Endothelial cell of umbilical vein (primary cell): ENCODE measurements around the gene NUDT8. TPM values are rescaled to one million over a fixed set of nuclear protein-coding genes. Genes with fewer than 3 reads are reported as not detected.

Experiments used
- BruUV-seq: library from RNA; stranded (reverse); fragments of 400-500 nt; replicated peaks from 2 replicates; lab custom pipeline; 2021; lab: Mats Ljungman, UMichigan
- CTCF ChIA-PET: fragments of 300-600, 350-600 bp; sonication (Branson Sonifier 250); formaldehyde crosslinking; loops from one replicate; lab custom pipeline; 2021; ENCODE audit warnings: antibody characterized with exemption, inconsistent platforms; lab: Charles Lee
- POLR2A ChIA-PET: fragments of 300-600, 350-600 bp; sonication (Branson Sonifier 250); formaldehyde crosslinking; loops from one replicate; lab custom pipeline; 2021; ENCODE audit warnings: antibody characterized with exemption, inconsistent platforms; lab: Charles Lee
- DNase-seq: peaks from one replicate; pipeline ENCODE4 v3.0.0-alpha.2; 2011; ENCODE audit warnings: low read depth, low spot score
- FAIRE-seq: peaks from 2 replicates; lab custom pipeline; 2011; peaks lifted over from hg19 to GRCh38; lab: Jason Lieb, UNC
- H2AFZ ChIP-seq: 2 replicates; pipeline ENCODE4 v1.6.0; 2012; ENCODE audit warnings: low read depth, low read length, control low read depth, inconsistent platforms
- H3K27ac ChIP-seq: 2 replicates; pipeline ENCODE4 v1.5.1; 2011; ENCODE audit warnings: low read depth, mild to moderate bottlenecking, control low read depth, low read length, moderate library complexity; ENCODE audit not compliant: insufficient read depth
- H3K27me3 ChIP-seq, 2 experiments: 2 replicates each; pipeline versions ENCODE4 v1.6.0 to v1.6.1; 2011; ENCODE audit warnings: low read length in 2 of 2, mixed read lengths in 1 of 2; ENCODE audit not compliant: control insufficient read depth in 2 of 2, insufficient read depth in 2 of 2
- H3K36me3 ChIP-seq, 2 experiments: 2 replicates in 1 of 2; 3 replicates in 1 of 2; pipeline ENCODE4 v1.5.1; 2011; ENCODE audit warnings: low read length in 2 of 2, mild to moderate bottlenecking in 1 of 2, moderate library complexity in 1 of 2; ENCODE audit not compliant: control insufficient read depth in 2 of 2, insufficient read depth in 2 of 2; ENCODE audit errors: extremely low read depth in 1 of 2
- H3K4me1 ChIP-seq: 3 replicates; pipeline ENCODE4 v1.5.1; 2011; ENCODE audit warnings: mild to moderate bottlenecking, low read length; ENCODE audit not compliant: control insufficient read depth, insufficient read depth; ENCODE audit errors: extremely low read depth
- H3K4me2 ChIP-seq: 2 replicates; pipeline ENCODE4 v1.6.1; 2011; ENCODE audit warnings: low read length, control low read depth, mixed read lengths; ENCODE audit not compliant: insufficient read depth
- H3K4me3 ChIP-seq, 3 experiments: fragments of 200-600 bp in 1 of 3; sonication (generic), shearing (Covaris generic) in 1 of 3; replicated peaks in 1 of 3; 2 replicates each; pipeline ENCODE4 v1.5.1; 2011 to 2016; ENCODE audit warnings: control low read depth in 3 of 3, low read length in 3 of 3, mild to moderate bottlenecking in 2 of 3, inconsistent platforms in 1 of 3, low read depth in 1 of 3, moderate library complexity in 1 of 3; ENCODE audit not compliant: insufficient read depth in 1 of 3
- H3K79me2 ChIP-seq: 2 replicates; pipeline ENCODE4 v1.6.0; 2012; ENCODE audit warnings: low read length, inconsistent platforms; ENCODE audit not compliant: control insufficient read depth, insufficient read depth
- H3K9ac ChIP-seq: replicated peaks from 2 replicates; pipeline ENCODE3; 2011; ENCODE audit warnings: low read length, control low read depth; ENCODE audit not compliant: insufficient read depth; ENCODE audit errors: extremely low read depth
- H3K9me1 ChIP-seq: replicated peaks from 3 replicates; pipeline ENCODE4 v1.6.0; 2011; ENCODE audit warnings: mild to moderate bottlenecking, low read length; ENCODE audit not compliant: control insufficient read depth, insufficient read depth; ENCODE audit errors: extremely low read depth
- H3K9me3 ChIP-seq: replicated peaks from 2 replicates; pipeline ENCODE4 v1.5.1; 2012; ENCODE audit warnings: low read length, inconsistent platforms; ENCODE audit not compliant: control insufficient read depth, insufficient read depth
- H4K20me1 ChIP-seq: replicated peaks from 2 replicates; pipeline ENCODE3; 2011; ENCODE audit warnings: mild to moderate bottlenecking, low read length; ENCODE audit not compliant: control insufficient read depth, insufficient read depth; ENCODE audit errors: extremely low read depth
- FOS ChIP-seq: IDR thresholded peaks from 2 replicates; pipeline ENCODE4 v1.6.1; 2011; ENCODE audit warnings: mild to moderate bottlenecking, low read length, moderate library complexity, borderline replicate concordance; ENCODE audit not compliant: insufficient read depth
- MAX ChIP-seq: IDR thresholded peaks from 2 replicates; pipeline ENCODE4 v1.6.1; 2011; ENCODE audit not compliant: insufficient read depth, insufficient read length
- dilution Hi-C: fragments of 300-500 bp; cut with MboI; formaldehyde crosslinking; loops from one replicate; pipeline ENCODE4 v1.15.0; 2019; ENCODE audit warnings: low sequenced_read_pairs; ENCODE audit not compliant: extremely low pct_ligation_motif_present
- intact Hi-C: fragments of 100-400 bp; cut with micrococcal nuclease; formaldehyde crosslinking; loops from one replicate; pipeline ENCODE4 v1.10.0; 2022
- polyA plus RNA-seq, 4 experiments: library from polyadenylated mRNA; depleted of rRNA in 3 of 4; stranded (reverse) in 3 of 4; unstranded in 1 of 4; fragments of >200 nt; gene quantifications; 2 replicates each; pipeline versions ENCODE4 v1.2.1 to v1.2.3, GENCODE V29; 2011 to 2012; ENCODE audit warnings: missing spikeins in 1 of 4
- small RNA-seq: library from RNA; depleted of rRNA; stranded (forward); fragments of <200 nt; gene quantifications from one replicate; pipeline ENCODE3, GENCODE V24; 2012; ENCODE audit warnings: low replicate concordance, low read depth; ENCODE audit not compliant: insufficient read depth, insufficient read length
- total RNA-seq: library from RNA; stranded (reverse); gene quantifications from 2 replicates; pipeline ENCODE4 v1.2.3, GENCODE V29; 2021

NUDT8 gene
- total and polyA plus RNA-seq, 2 donors (not counting 3 experiments of a cell fraction or from before 2014, with no cell fraction given), result 14.1 to 20.4 TPM

- CTCF ChIA-PET, result interaction anchor here (0.8 to 1.3 kb wide), 4 partner anchors 18 to 119 kb away, joined by 3 to 4 read pairs (median 4); partner anchors contain the start of gene NUDT8
- FAIRE-seq (no peak), DNase-seq (no peak)
- BruUV-seq, result no TSS peak
- Histone ChIP-seq H3K36me3 (no peaks in the 10 kb centered on the region), H3K4me2 (no peak overlapping the region), H3K9ac (no peak overlapping the region), H3K27me3 (peaks cover 2 to 4% of the 10 kb centered on the region in 2 experiments), H4K20me1 (no peaks in the 10 kb centered on the region), H3K27ac (no peak overlapping the region), H3K79me2 (no peaks in the 10 kb centered on the region), H3K4me3 (no peak overlapping the region), H3K9me1 (no peaks in the 10 kb centered on the region), H3K9me3 (no peaks in the 10 kb centered on the region), H2AFZ (no peak overlapping the region), H3K4me1 (peaks cover 26% of the 10 kb centered on the region)
- intact Hi-C loops (no loop called here), dilution Hi-C loops (no loop called here)
- no peak for TF ChIP-seq MAX
- no peak for TF ChIP-seq FOS
- POLR2A ChIA-PET, result no interaction called here
These were observed 51.8 kb downstream of the NUDT8 start for GRCh38 chr11:67577951-67578350.

Small RNA genes within 50 kb of the gene (small RNA-seq; reads per million reads assigned to genes)
- gene AP003385.3, result not detected

Other genes with a start within 250 kb of the NUDT8 start
- 18.4 and 24.6 TPM in 2 replicates for gene RAD9A, start 238.0 kb downstream of the NUDT8 start, total RNA-seq
- gene RAD9A, start 238.0 kb downstream of the NUDT8 start, polyA plus RNA-seq, result 22.2 and 25.5 TPM in 2 replicates
- gene PPP1CA, start 228.1 kb downstream of the NUDT8 start, total RNA-seq, result 192 and 202 TPM in 2 replicates
- 419 and 446 TPM in 2 replicates for gene PPP1CA, start 228.1 kb downstream of the NUDT8 start, polyA plus RNA-seq
- gene TBC1D10C, start 225.9 kb downstream of the NUDT8 start, total RNA-seq, result not detected in 2 replicates
- gene TBC1D10C, start 225.9 kb downstream of the NUDT8 start, polyA plus RNA-seq, result not detected in 2 replicates
- gene CARNS1, start 214.3 kb downstream of the NUDT8 start, total RNA-seq, result 0.16 and 0.35 TPM in 2 replicates
- 0.14 and 0.27 TPM in 2 replicates for gene CARNS1, start 214.3 kb downstream of the NUDT8 start, polyA plus RNA-seq
- 47.8 and 53.8 TPM in 2 replicates for gene RPS6KB2, start 201.4 kb downstream of the NUDT8 start, total RNA-seq
- gene RPS6KB2, start 201.4 kb downstream of the NUDT8 start, polyA plus RNA-seq, result 60.0 and 70.0 TPM in 2 replicates
- gene PTPRCAP, start 192.3 kb downstream of the NUDT8 start, total RNA-seq, result 1.4 TPM in 1 of 2 replicates, not detected in the other
- gene PTPRCAP, start 192.3 kb downstream of the NUDT8 start, polyA plus RNA-seq, result 3.6 and 6.5 TPM in 2 replicates
- gene CORO1B, start 186.5 kb downstream of the NUDT8 start, total RNA-seq, result 126 and 142 TPM in 2 replicates
- 197 and 236 TPM in 2 replicates for gene CORO1B, start 186.5 kb downstream of the NUDT8 start, polyA plus RNA-seq
- gene GPR152, start 177.2 kb downstream of the NUDT8 start, total RNA-seq, result not detected in 2 replicates
- gene GPR152, start 177.2 kb downstream of the NUDT8 start, polyA plus RNA-seq, result not detected in 2 replicates
- 4.2 and 5.0 TPM in 2 replicates for gene CABP4, start 174.6 kb downstream of the NUDT8 start, total RNA-seq
- 2.4 and 2.6 TPM in 2 replicates for gene CABP4, start 174.6 kb downstream of the NUDT8 start, polyA plus RNA-seq
- 33.4 and 41.6 TPM in 2 replicates for gene TMEM134, start 160.7 kb downstream of the NUDT8 start, total RNA-seq
- 207 and 213 TPM in 2 replicates for gene TMEM134, start 160.7 kb downstream of the NUDT8 start, polyA plus RNA-seq
- gene AIP, start 146.9 kb downstream of the NUDT8 start, total RNA-seq, result 46.3 and 46.5 TPM in 2 replicates
- 114 and 130 TPM in 2 replicates for gene AIP, start 146.9 kb downstream of the NUDT8 start, polyA plus RNA-seq
- gene PITPNM1, start 124.6 kb downstream of the NUDT8 start, total RNA-seq, result 26.4 and 50.9 TPM in 2 replicates
- gene PITPNM1, start 124.6 kb downstream of the NUDT8 start, polyA plus RNA-seq, result 16.5 and 25.2 TPM in 2 replicates
- 81.2 and 97.0 TPM in 2 replicates for gene CDK2AP2, start 121.8 kb downstream of the NUDT8 start, total RNA-seq
- 143 and 191 TPM in 2 replicates for gene CDK2AP2, start 121.8 kb downstream of the NUDT8 start, polyA plus RNA-seq
- gene CABP2, start 106.5 kb downstream of the NUDT8 start, total RNA-seq, result not detected in 2 replicates
- not detected in 2 replicates for gene CABP2, start 106.5 kb downstream of the NUDT8 start, polyA plus RNA-seq
- gene GSTP1, start 46.1 kb downstream of the NUDT8 start, total RNA-seq, result 962 and 997 TPM in 2 replicates
- gene GSTP1, start 46.1 kb downstream of the NUDT8 start, polyA plus RNA-seq, result 2,277 and 2,635 TPM in 2 replicates
- gene NDUFV1, start 23.0 kb downstream of the NUDT8 start, total RNA-seq, result 179 and 191 TPM in 2 replicates
- gene NDUFV1, start 23.0 kb downstream of the NUDT8 start, polyA plus RNA-seq, result 203 and 204 TPM in 2 replicates
- not detected in 2 replicates for gene TBX10, start 9.8 kb upstream of the NUDT8 start, total RNA-seq
- gene TBX10, start 9.8 kb upstream of the NUDT8 start, polyA plus RNA-seq, result not detected in 2 replicates
- gene ACY3, start 20.8 kb upstream of the NUDT8 start, total RNA-seq, result not detected in 2 replicates
- gene ACY3, start 20.8 kb upstream of the NUDT8 start, polyA plus RNA-seq, result not detected in 2 replicates
- gene ALDH3B2, start 44.7 kb upstream of the NUDT8 start, total RNA-seq, result not detected in 2 replicates
- not detected in 2 replicates for gene ALDH3B2, start 44.7 kb upstream of the NUDT8 start, polyA plus RNA-seq